HEK293 (cell line): ENCODE data around the gene VPS37C.
"Not testable (repeated sequence)": the region's sequence is repeated elsewhere in the genome, so short reads cannot be mapped to it uniquely, and the experiment has no call there.

ENCODE experiments used
- CTCF ChIA-PET: fragments of 350-600 bp; formaldehyde crosslinking; extraction: SDS; loops from one replicate; lab custom pipeline; 2021; ENCODE audit warnings: antibody characterized with exemption; lab: Yijun Ruan, JAX
- POLR2A ChIA-PET: fragments of 300-600 bp; formaldehyde crosslinking; extraction: SDS; loops from one replicate; lab custom pipeline; 2020; ENCODE audit warnings: antibody characterized with exemption, inconsistent platforms; lab: Yijun Ruan, JAX
- H3K27ac ChIP-seq: fragments of 200-500 bp; sonication (Bioruptor generic); 2 replicates; pipeline ENCODE4 v1.5.1; 2014; ENCODE audit warnings: low read depth, low read length, control low read depth, inconsistent platforms; ENCODE audit errors: extremely low read depth
- H3K36me3 ChIP-seq, 2 experiments: fragments of 200-500 bp in 1 of 2; sonication (Bioruptor generic) in 1 of 2; 1 replicate in 1 of 2; 2 replicates in 1 of 2; pipeline ENCODE4 v1.5.1; 2014 to 2017; ENCODE audit warnings: inconsistent platforms in 2 of 2, low read length in 2 of 2; ENCODE audit not compliant: control insufficient read depth in 2 of 2, insufficient read depth in 1 of 2
- H3K4me1 ChIP-seq: fragments of 200-500 bp; sonication (Bioruptor generic); 2 replicates; pipeline ENCODE4 v1.5.1; 2014; ENCODE audit warnings: mild to moderate bottlenecking, low read length, inconsistent platforms; ENCODE audit not compliant: control insufficient read depth, insufficient read depth
- H3K4me3 ChIP-seq: 2 replicates; pipeline ENCODE4 v1.5.1; 2011; ENCODE audit warnings: low read depth, mild to moderate bottlenecking, control low read depth, low read length, moderate library complexity
- H3K9me3 ChIP-seq: fragments of 200-500 bp; sonication (Bioruptor generic); 2 replicates; pipeline ENCODE4 v1.5.1; 2014; ENCODE audit warnings: low read depth, low read length, inconsistent platforms; ENCODE audit not compliant: control insufficient read depth, insufficient read depth
- EGR2 ChIP-seq: fragments of 450-650 bp; formaldehyde crosslinking; IDR thresholded peaks from 2 replicates; pipeline ENCODE4 v1.5.1; 2016; ENCODE audit warnings: low read depth, missing biosample characterization, missing genetic modification characterization
- MZF1 ChIP-seq: fragments of 450-650 bp; formaldehyde crosslinking; IDR thresholded peaks from 2 replicates; pipeline ENCODE4 v1.5.1; 2017; ENCODE audit warnings: missing biosample characterization, missing genetic modification characterization, borderline replicate concordance
- ZFHX2 ChIP-seq: fragments of 450-650 bp; formaldehyde crosslinking; conservative IDR thresholded peaks from 2 replicates; pipeline ENCODE4 v1.5.1; 2016; ENCODE audit warnings: missing biosample characterization, missing genetic modification characterization
- ZNF132 ChIP-seq: fragments of 450-650 bp; formaldehyde crosslinking; IDR thresholded peaks from 2 replicates; pipeline ENCODE4 v1.5.1; 2017; ENCODE audit warnings: missing biosample characterization, missing genetic modification characterization, borderline replicate concordance
- ZNF133 ChIP-seq: fragments of 450-650 bp; formaldehyde crosslinking; IDR thresholded peaks from 2 replicates; pipeline ENCODE4 v1.5.1; 2016; ENCODE audit warnings: missing biosample characterization, missing genetic modification characterization
- ZNF311 ChIP-seq: fragments of 450-650 bp; formaldehyde crosslinking; IDR thresholded peaks from 2 replicates; pipeline ENCODE4 v1.5.1; 2017; ENCODE audit warnings: missing biosample characterization, missing genetic modification characterization, borderline replicate concordance
- ZNF335 ChIP-seq: fragments of 450-650 bp; formaldehyde crosslinking; conservative IDR thresholded peaks from 2 replicates; pipeline ENCODE4 v1.5.1; 2016; ENCODE audit warnings: missing biosample characterization, missing genetic modification characterization
- ZNF677 ChIP-seq: fragments of 450-650 bp; IDR thresholded peaks from 2 replicates; pipeline ENCODE4 v1.5.0; 2018; ENCODE audit warnings: missing biosample characterization, mild to moderate bottlenecking, missing genetic modification characterization, moderate library complexity
- TF ChIP-seq, protein P1 (sequence below): fragments of 450-650 bp; formaldehyde crosslinking; IDR thresholded peaks from 2 replicates; pipeline ENCODE4 v1.5.1; 2016; ENCODE audit warnings: missing biosample characterization, missing genetic modification characterization, borderline replicate concordance
- TF ChIP-seq, protein P2 (sequence below): fragments of 450-650 bp; formaldehyde crosslinking; IDR thresholded peaks from 2 replicates; pipeline ENCODE4 v1.5.1; 2017; ENCODE audit warnings: missing biosample characterization, missing genetic modification characterization
- TF ChIP-seq, protein P3 (sequence below): fragments of 450-650 bp; formaldehyde crosslinking; IDR thresholded peaks from 2 replicates; pipeline ENCODE4 v1.5.1; 2016; ENCODE audit warnings: missing biosample characterization, missing genetic modification characterization
- TF ChIP-seq, protein P4 (sequence below): fragments of 450-650 bp; formaldehyde crosslinking; IDR thresholded peaks from 2 replicates; pipeline ENCODE4 v1.5.1; 2017; ENCODE audit warnings: missing biosample characterization, missing genetic modification characterization

VPS37C gene

DNA sequence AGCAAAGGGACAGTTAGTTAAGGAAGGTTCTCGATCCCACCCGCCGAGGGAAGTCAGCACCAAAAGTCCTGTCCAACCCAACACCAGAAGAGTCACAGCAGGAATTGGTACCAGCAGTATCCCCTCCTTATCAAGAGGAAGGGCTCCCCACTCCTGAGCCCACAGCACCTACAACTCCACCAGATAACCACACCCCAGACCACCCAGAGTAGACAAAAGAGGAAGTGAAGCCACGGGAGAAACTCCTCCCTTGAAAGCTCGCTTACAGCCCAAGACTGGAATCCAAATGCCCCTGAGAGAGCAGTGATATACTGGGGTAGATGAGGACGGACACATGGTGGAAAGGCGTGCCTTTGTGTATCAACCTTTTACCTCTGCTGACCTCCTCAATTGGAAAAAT is 66.2 kb downstream of the VPS37C start (continued):
- TF ChIP-seq, protein P1, sequence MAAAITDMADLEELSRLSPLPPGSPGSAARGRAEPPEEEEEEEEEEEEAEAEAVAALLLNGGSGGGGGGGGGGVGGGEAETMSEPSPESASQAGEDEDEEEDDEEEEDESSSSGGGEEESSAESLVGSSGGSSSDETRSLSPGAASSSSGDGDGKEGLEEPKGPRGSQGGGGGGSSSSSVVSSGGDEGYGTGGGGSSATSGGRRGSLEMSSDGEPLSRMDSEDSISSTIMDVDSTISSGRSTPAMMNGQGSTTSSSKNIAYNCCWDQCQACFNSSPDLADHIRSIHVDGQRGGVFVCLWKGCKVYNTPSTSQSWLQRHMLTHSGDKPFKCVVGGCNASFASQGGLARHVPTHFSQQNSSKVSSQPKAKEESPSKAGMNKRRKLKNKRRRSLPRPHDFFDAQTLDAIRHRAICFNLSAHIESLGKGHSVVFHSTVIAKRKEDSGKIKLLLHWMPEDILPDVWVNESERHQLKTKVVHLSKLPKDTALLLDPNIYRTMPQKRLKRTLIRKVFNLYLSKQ, result no peak
- TF ChIP-seq, protein P2, sequence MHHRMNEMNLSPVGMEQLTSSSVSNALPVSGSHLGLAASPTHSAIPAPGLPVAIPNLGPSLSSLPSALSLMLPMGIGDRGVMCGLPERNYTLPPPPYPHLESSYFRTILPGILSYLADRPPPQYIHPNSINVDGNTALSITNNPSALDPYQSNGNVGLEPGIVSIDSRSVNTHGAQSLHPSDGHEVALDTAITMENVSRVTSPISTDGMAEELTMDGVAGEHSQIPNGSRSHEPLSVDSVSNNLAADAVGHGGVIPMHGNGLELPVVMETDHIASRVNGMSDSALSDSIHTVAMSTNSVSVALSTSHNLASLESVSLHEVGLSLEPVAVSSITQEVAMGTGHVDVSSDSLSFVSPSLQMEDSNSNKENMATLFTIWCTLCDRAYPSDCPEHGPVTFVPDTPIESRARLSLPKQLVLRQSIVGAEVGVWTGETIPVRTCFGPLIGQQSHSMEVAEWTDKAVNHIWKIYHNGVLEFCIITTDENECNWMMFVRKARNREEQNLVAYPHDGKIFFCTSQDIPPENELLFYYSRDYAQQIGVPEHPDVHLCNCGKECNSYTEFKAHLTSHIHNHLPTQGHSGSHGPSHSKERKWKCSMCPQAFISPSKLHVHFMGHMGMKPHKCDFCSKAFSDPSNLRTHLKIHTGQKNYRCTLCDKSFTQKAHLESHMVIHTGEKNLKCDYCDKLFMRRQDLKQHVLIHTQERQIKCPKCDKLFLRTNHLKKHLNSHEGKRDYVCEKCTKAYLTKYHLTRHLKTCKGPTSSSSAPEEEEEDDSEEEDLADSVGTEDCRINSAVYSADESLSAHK (tag by site-specific recombination), result no peak

DNA sequence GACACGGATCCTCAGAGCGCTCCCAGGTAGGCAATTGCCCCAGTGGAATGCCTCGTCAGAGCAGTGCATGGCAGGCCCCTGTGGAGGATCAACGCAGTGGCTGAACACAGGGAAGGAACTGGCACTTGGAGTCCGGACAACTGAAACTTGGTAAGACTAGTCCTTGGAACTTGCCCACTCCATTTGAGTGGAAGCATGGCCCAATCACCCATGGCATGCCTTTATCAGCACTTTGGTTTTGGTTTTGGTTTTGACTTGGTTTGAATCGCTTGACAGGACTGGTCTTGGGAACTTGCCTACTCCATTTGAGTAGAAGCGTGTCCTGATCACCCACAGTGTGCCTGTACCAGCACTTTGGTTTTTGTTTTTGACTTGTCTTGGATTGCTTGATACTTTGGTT is 67.1 kb downstream of the VPS37C start:
- POLR2A ChIA-PET, result interaction anchor here (0.6 kb wide), 1 partner anchor 161 kb away, joined by 4 read pairs; no protein-coding TSS in a partner anchor
- not testable (repeated sequence) for H3K4me1 ChIP-seq, H3K9me3 ChIP-seq, H3K36me3 ChIP-seq, H3K4me3 ChIP-seq, H3K27ac ChIP-seq
- peak; percentile 69 for TF ChIP-seq ZNF677 (tag by site-specific recombination)
- CTCF ChIA-PET, result interaction anchor here (0.7 kb wide), 1 partner anchor 18 kb away, joined by 3 read pairs; no protein-coding TSS in a partner anchor

DNA sequence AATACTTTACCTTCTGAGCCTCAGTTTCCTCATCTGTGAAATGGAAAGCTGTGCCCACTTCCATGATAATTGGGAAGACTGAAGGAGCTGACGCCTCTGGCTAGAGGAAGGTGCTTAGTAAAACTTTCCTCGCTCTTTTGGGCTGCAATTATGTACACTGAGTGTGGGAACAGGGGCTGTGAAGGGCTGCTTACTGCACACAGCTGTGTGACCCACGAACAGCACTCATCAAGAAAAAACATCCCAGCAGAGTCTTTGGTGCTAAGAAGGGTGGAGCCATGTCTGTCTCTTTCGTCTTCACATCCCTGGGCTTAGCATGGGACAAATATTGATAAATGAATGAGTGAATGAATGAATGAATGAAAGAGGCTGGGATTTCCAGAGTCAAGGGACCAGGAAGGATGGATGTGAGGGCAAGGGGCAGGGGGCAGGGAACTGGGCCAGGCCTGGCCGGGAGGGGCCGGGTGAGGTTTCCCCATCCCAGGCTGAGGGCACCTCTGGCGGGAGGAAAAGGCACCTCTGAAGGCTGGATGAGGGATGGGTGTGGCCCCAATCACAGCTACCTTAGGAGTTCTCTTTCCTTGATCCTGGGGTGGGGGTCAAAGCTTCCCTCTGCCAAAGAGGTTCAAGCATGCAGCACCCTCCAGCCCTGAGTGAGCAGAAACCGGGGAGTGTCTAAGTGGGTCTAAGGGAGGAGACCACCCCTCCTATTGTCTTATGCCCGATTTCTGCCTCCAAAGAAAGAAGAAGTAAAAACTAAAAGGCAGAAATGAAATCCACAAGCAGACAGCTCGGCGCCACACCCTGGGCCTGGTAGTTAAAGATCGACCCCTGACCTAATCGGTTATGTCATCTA is 68.1 kb downstream of the VPS37C start:
- no peaks in the 10 kb centered on the region for H3K36me3 ChIP-seq
- H3K9me3 ChIP-seq, result no peaks in the 10 kb centered on the region
- no peaks in the 10 kb centered on the region for H3K4me1 ChIP-seq
- TF ChIP-seq ZNF132 (tag by site-specific recombination) (no peak), MZF1 (tag by site-specific recombination) (no peak)
- TF ChIP-seq, all 188 proteins: peak for 0
- POLR2A ChIA-PET, result no interaction called here
- Histone ChIP-seq H3K4me3 (no peak overlapping the region), H3K27ac (no peak overlapping the region)
- CTCF ChIA-PET, result interaction anchor here (0.6 to 0.7 kb wide), 3 partner anchors 17 to 168 kb away, joined by 3 read pairs; no protein-coding TSS in a partner anchor

DNA sequence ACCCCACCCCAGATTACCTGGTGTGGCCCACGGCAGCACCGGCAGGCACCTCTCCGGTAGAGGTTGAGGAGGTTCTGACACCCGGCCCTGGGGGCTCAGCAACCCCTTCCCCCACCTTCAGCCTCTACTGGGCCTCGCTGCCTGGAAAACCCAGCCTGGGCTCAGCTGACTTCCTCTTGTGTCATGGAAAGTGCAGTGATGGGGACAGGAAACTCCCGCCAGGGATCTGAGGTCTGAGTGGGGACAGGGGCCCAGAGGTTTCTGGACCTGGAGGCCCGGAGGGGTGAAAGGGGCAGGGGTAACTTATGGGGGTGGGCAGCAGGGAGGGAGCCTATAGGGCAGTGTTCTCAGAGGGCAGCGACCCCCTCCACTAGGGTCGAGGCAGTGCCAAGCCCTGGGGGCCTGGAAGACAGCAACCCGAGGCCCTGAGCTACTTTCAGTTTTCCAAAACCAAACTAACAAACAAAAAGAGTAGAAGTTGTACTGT is 68.9 kb downstream of the VPS37C start:
- POLR2A ChIA-PET, result no interaction called here
- CTCF ChIA-PET, result interaction anchor here (0.6 kb wide), 3 partner anchors 22 to 97 kb away, joined by 3 to 4 read pairs (median 3); no protein-coding TSS in a partner anchor

DNA sequence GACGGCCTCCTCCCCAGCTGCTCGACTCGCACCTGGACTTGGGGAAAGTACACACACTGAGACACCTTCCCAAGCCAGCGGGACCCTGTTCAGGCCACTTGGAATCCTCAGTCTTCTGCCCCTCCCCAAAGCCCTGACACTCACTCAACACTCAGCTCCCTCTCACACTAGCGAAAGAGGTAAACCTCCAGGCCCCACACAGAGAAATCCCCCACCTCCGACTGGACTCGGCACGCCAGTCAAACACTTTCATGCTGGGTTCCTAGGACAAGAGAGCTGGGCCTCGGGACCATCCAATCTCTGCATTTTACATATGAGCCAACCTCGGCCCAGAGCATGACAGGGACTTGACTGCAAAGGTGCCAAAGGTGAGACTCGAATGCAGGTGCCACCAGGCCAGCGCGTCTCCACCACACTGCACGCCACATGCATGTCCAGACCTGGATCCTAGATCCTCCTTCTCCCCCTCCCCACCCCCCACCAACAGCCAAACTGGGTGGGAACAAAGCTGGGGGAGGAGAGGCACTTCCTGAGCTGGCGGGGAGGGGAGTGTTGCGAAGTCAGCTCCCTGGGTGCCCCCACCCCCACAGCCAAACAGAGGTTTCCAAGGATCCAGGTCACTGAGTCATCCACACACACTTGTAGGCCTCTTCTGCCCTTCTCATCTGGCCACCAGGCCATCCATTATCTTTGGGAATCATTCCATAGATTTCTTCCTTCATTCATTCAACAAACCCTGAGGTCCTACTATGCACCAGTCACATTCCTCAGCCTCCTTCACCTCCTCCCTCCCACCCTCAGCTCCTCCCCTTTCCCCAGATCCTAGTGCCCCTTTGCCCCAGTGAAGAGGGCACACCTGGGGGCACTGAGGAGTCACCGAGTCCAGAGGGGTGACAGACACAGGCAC is 69.6 kb downstream of the VPS37C start:
- no peaks in the 10 kb centered on the region for H3K36me3 ChIP-seq
- ChIA-PET POLR2A (no interaction called here), CTCF (interaction anchor here (0.6 kb wide), 2 partner anchors 22 to 38 kb away, joined by 3 to 4 read pairs; no protein-coding TSS in a partner anchor)
- TF ChIP-seq, protein P3, sequence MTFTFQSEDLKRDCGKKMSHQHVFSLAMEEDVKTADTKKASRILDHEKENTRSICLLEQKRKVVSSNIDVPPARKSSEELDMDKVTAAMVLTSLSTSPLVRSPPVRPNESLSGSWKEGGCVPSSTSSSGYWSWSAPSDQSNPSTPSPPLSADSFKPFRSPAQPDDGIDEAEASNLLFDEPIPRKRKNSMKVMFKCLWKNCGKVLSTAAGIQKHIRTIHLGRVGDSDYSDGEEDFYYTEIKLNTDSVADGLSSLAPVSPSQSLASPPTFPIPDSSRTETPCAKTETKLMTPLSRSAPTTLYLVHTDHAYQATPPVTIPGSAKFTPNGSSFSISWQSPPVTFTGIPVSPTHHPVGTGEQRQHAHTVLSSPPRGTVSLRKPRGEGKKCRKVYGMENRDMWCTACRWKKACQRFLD (tag by site-specific recombination), result no peak
- TF ChIP-seq ZNF133 (tag by site-specific recombination) (no peak), ZFHX2 (tag by site-specific recombination) (peak; percentile 39), EGR2 (tag by site-specific recombination) (peak; percentile 32; the same call in 1 of the 2 replicates)
- TF ChIP-seq, protein P4, sequence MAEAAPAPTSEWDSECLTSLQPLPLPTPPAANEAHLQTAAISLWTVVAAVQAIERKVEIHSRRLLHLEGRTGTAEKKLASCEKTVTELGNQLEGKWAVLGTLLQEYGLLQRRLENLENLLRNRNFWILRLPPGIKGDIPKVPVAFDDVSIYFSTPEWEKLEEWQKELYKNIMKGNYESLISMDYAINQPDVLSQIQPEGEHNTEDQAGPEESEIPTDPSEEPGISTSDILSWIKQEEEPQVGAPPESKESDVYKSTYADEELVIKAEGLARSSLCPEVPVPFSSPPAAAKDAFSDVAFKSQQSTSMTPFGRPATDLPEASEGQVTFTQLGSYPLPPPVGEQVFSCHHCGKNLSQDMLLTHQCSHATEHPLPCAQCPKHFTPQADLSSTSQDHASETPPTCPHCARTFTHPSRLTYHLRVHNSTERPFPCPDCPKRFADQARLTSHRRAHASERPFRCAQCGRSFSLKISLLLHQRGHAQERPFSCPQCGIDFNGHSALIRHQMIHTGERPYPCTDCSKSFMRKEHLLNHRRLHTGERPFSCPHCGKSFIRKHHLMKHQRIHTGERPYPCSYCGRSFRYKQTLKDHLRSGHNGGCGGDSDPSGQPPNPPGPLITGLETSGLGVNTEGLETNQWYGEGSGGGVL, result peak; percentile 52
- H3K4me3 ChIP-seq, result no peak overlapping the region
- H3K9me3 ChIP-seq, result no peaks in the 10 kb centered on the region
- no peak overlapping the region for H3K27ac ChIP-seq
- H3K4me1 ChIP-seq, result no peaks in the 10 kb centered on the region

More for the DNA sequence above, 68.9 kb downstream of the VPS37C start:
- H3K36me3 ChIP-seq, result no peaks in the 10 kb centered on the region
- H3K9me3 ChIP-seq, result no peaks in the 10 kb centered on the region
- H3K4me3 ChIP-seq, result no peak overlapping the region
- no peaks in the 10 kb centered on the region for H3K4me1 ChIP-seq
- TF ChIP-seq ZNF311 (no peak), ZNF335 (no peak)
- TF ChIP-seq, all 188 proteins: peak for 0
- no peak overlapping the region for H3K27ac ChIP-seq
